OCI-LY1 (cell line): ENCODE results near the gene SHROOM2.

Experiments
- H2AFZ ChIP-seq: fragments of 200-600 bp; sonication (generic), shearing (Covaris generic); 2 replicates; pipeline ENCODE4 v1.6.0; 2014; ENCODE audit warnings: antibody characterized with exemption, mild to moderate bottlenecking, low read length
- H3F3A ChIP-seq: fragments of 200-600 bp; sonication (generic), shearing (Covaris generic); 2 replicates; pipeline ENCODE4 v1.6.0; 2014; ENCODE audit warnings: mild to moderate bottlenecking, antibody characterized with exemption, low read length, moderate library complexity; ENCODE audit not compliant: insufficient read depth
- H3K27ac ChIP-seq: fragments of 200-600 bp; sonication (generic); 2 replicates; pipeline ENCODE4 v1.5.1; 2014; ENCODE audit warnings: low read length, mixed run types, mild to moderate bottlenecking, low read depth; ENCODE audit not compliant: poor library complexity, severe bottlenecking
- H3K27me3 ChIP-seq: fragments of 200-600 bp; sonication (generic); 2 replicates; pipeline ENCODE4 v1.6.0; 2014; ENCODE audit warnings: antibody characterized with exemption, mild to moderate bottlenecking, low read length, moderate library complexity; ENCODE audit not compliant: insufficient read depth
- H3K36me3 ChIP-seq: fragments of 200-600 bp; sonication (generic); 2 replicates; pipeline ENCODE4 v1.6.1; 2014; ENCODE audit warnings: mild to moderate bottlenecking, antibody characterized with exemption, low read length, moderate library complexity, mixed read lengths; ENCODE audit not compliant: insufficient read depth
- H3K4me1 ChIP-seq: fragments of 200-600 bp; sonication (generic); 2 replicates; pipeline ENCODE4 v1.5.1; 2014; ENCODE audit warnings: mild to moderate bottlenecking, low read length, moderate library complexity; ENCODE audit not compliant: insufficient read depth, severe bottlenecking
- H3K4me2 ChIP-seq: fragments of 200-600 bp; sonication (generic), shearing (Covaris generic); 2 replicates; pipeline ENCODE4 v1.6.1; 2014; ENCODE audit warnings: low read length
- H3K4me3 ChIP-seq: fragments of 200-600 bp; sonication (generic); 2 replicates; pipeline ENCODE4 v1.5.1; 2014; ENCODE audit warnings: low read length, low read depth, mild to moderate bottlenecking, mixed read lengths; ENCODE audit not compliant: poor library complexity, severe bottlenecking
- H3K79me2 ChIP-seq: fragments of 200-600 bp; shearing (Covaris generic); 2 replicates; pipeline ENCODE4 v1.6.1; 2016; ENCODE audit warnings: mixed run types, low read length, mixed read lengths; ENCODE audit not compliant: insufficient read depth
- H3K9ac ChIP-seq: fragments of 200-600 bp; sonication (generic), shearing (Covaris generic); 2 replicates; pipeline ENCODE4 v1.6.1; 2014; ENCODE audit warnings: mild to moderate bottlenecking, low read length, mixed read lengths
- H3K9me2 ChIP-seq: fragments of 200-600 bp; sonication (generic), shearing (Covaris generic); 2 replicates; pipeline ENCODE4 v1.6.1; 2014; ENCODE audit warnings: low read depth, mild to moderate bottlenecking, low read length, mixed read lengths
- H3K9me3 ChIP-seq: fragments of 200-600 bp; shearing (Covaris generic); 2 replicates; pipeline ENCODE4 v1.6.1; 2014; ENCODE audit warnings: low read length, mixed read lengths
- H4K20me1 ChIP-seq: fragments of 200-600 bp; sonication (generic), shearing (Covaris generic); 2 replicates; pipeline ENCODE4 v1.6.0; 2016; ENCODE audit warnings: mild to moderate bottlenecking, low read length; ENCODE audit not compliant: insufficient read depth
- CTCF ChIP-seq: fragments of 200-600 bp; sonication (generic), shearing (Covaris generic); IDR thresholded peaks from 2 replicates; pipeline ENCODE4 v1.5.1; 2017; ENCODE audit warnings: mild to moderate bottlenecking, antibody characterized with exemption, low read length, moderate library complexity, mixed read lengths
- EZH2 ChIP-seq: fragments of 200-600 bp; sonication (generic), shearing (Covaris generic); IDR thresholded peaks from 2 replicates; pipeline ENCODE4 v1.8.0; 2017; ENCODE audit warnings: borderline replicate concordance, mixed run types, mild to moderate bottlenecking, antibody characterized with exemption, low read length, moderate library complexity, mixed read lengths

Gene SHROOM2

GRCh38 chrX:9880870-9881269 lies 94.6 kb downstream of the SHROOM2 start:
- no peaks in the 10 kb centered on the region for H3K9me3 ChIP-seq
- H3K27me3 ChIP-seq, result no peaks in the 10 kb centered on the region
- no peaks in the 10 kb centered on the region for H3K9me2 ChIP-seq
- H4K20me1 ChIP-seq, result no peaks in the 10 kb centered on the region
- H3K36me3 ChIP-seq, result no peaks in the 10 kb centered on the region
- H3K4me1 ChIP-seq, result no peaks in the 10 kb centered on the region
- H3K79me2 ChIP-seq, result no peaks in the 10 kb centered on the region
- no peak overlapping the region for H2AFZ ChIP-seq
- no peak overlapping the region for H3K27ac ChIP-seq
- H3K9ac ChIP-seq, result no peak overlapping the region
- H3K4me3 ChIP-seq, result no peak overlapping the region
- TF ChIP-seq CTCF, result no peak
- TF ChIP-seq EZH2, result no peak
- no peak overlapping the region for H3K4me2 ChIP-seq
- H3F3A ChIP-seq, result no peaks in the 10 kb centered on the region

- no peaks in the 10 kb centered on the region for H3K9me3 ChIP-seq
- no peak overlapping the region for H2AFZ ChIP-seq
- H3K79me2 ChIP-seq, result no peaks in the 10 kb centered on the region
- H3K36me3 ChIP-seq, result no peaks in the 10 kb centered on the region
- H3K4me2 ChIP-seq, result no peak overlapping the region
- no peaks in the 10 kb centered on the region for H3F3A ChIP-seq
- no peak overlapping the region for H3K27ac ChIP-seq
- H3K27me3 ChIP-seq, result no peaks in the 10 kb centered on the region
- no peak overlapping the region for H3K4me3 ChIP-seq
- H4K20me1 ChIP-seq, result no peaks in the 10 kb centered on the region
- no peak overlapping the region for H3K9ac ChIP-seq
- no peaks in the 10 kb centered on the region for H3K9me2 ChIP-seq
- no peak for TF ChIP-seq CTCF
- no peak for TF ChIP-seq EZH2
- no peaks in the 10 kb centered on the region for H3K4me1 ChIP-seq
Observed at GRCh38 chrX:9882669-9883446, 96.6 kb downstream of the SHROOM2 start.

- H3K9me2 ChIP-seq, result no peaks in the 10 kb centered on the region
- no peaks in the 10 kb centered on the region for H3K9me3 ChIP-seq
- H3K27me3 ChIP-seq, result no peaks in the 10 kb centered on the region
- no peak overlapping the region for H3K4me3 ChIP-seq
- no peaks in the 10 kb centered on the region for H3F3A ChIP-seq
- no peak overlapping the region for H2AFZ ChIP-seq
- no peaks in the 10 kb centered on the region for H3K36me3 ChIP-seq
- no peak overlapping the region for H3K4me2 ChIP-seq
- TF ChIP-seq EZH2 (no peak), CTCF (no peak)
- H3K9ac ChIP-seq, result no peak overlapping the region
- H4K20me1 ChIP-seq, result no peaks in the 10 kb centered on the region
- no peaks in the 10 kb centered on the region for H3K4me1 ChIP-seq
- H3K27ac ChIP-seq, result no peak overlapping the region
- no peaks in the 10 kb centered on the region for H3K79me2 ChIP-seq
Observed at GRCh38 chrX:9884031-9884779, 98.0 kb downstream of the SHROOM2 start.
